SKM-1 (cell line): ENCODE measurements around the gene MARCHF2.
"Not testable (repeated sequence)": the region's sequence is repeated elsewhere in the genome, so short reads cannot be mapped to it uniquely, and the experiment has no call there.

Source experiments
- DNase-seq: peaks from one replicate; lab custom pipeline; 2025; ENCODE audit not compliant: unreplicated experiment; lab: John Stamatoyannopoulos, UW

Gene MARCHF2

GRCh38 chr19:8412783-8413628 lies at the start of gene MARCHF2:
Gene MARCHF2, plus strand, starts transcription at chr19:8413305. Its CDS starts 8,536 bp downstream, at chr19:8421841.
- DNase-seq, result peak; percentile 89

- no peak for DNase-seq
Measured at GRCh38 chr19:8363803-8364771, 49.0 kb upstream of the MARCHF2 start, which contains the start of gene ANGPTL4. Gene ANGPTL4, plus strand, starts transcription at chr19:8364155. Its CDS starts 167 bp downstream, at chr19:8364322.

- no peak for DNase-seq
Measured at GRCh38 chr19:8366121-8366581, 47.0 kb upstream of the MARCHF2 start.

GRCh38 chr19:8366961-8367326 lies 46.2 kb upstream of the MARCHF2 start:
- DNase-seq, result no peak

- no peak for DNase-seq
Measured at GRCh38 chr19:8367327-8368001, 45.6 kb upstream of the MARCHF2 start.

GRCh38 chr19:8370176-8371010 lies 42.7 kb upstream of the MARCHF2 start:
- no peak for DNase-seq

- DNase-seq, result no peak
Measured at GRCh38 chr19:8371011-8371804, 41.9 kb upstream of the MARCHF2 start.

- DNase-seq, result no peak
Measured at GRCh38 chr19:8373867-8374813, 39.0 kb upstream of the MARCHF2 start.

- DNase-seq, result not testable (repeated sequence)
Measured at GRCh38 chr19:8375766-8376165, 37.3 kb upstream of the MARCHF2 start.

- DNase-seq, result not testable (repeated sequence)
Measured at GRCh38 chr19:8376373-8376974, 36.6 kb upstream of the MARCHF2 start.

GRCh38 chr19:8377598-8377997 lies 35.5 kb upstream of the MARCHF2 start:
- no peak for DNase-seq

GRCh38 chr19:8379156-8379891 lies 33.8 kb upstream of the MARCHF2 start:
- DNase-seq, result not testable (repeated sequence)

GRCh38 chr19:8384569-8384968 lies 28.5 kb upstream of the MARCHF2 start:
- DNase-seq, result not testable (repeated sequence)

GRCh38 chr19:8385103-8385502 lies 28.0 kb upstream of the MARCHF2 start:
- not testable (repeated sequence) for DNase-seq

- DNase-seq, result not testable (repeated sequence)
Measured at GRCh38 chr19:8385566-8385965, 27.5 kb upstream of the MARCHF2 start.

- not testable (repeated sequence) for DNase-seq
Measured at GRCh38 chr19:8386419-8386818, 26.7 kb upstream of the MARCHF2 start.

- DNase-seq, result no peak
Measured at GRCh38 chr19:8386990-8387389, 26.1 kb upstream of the MARCHF2 start.
